ENCODE measurements around the gene MEGF11.

GRCh38 chr15:65851981-65852380, 401.6 kb downstream of the MEGF11 start:
- no peak for TF ChIP-seq EP300 (IDR thresholded peaks at IDR 0.05)
- TF ChIP-seq CTCF (IDR thresholded peaks at IDR 0.05): no peak
